Heart right ventricle (tissue), 16 donors: ENCODE data around the gene NFATC1. TPM values are rescaled to one million over a fixed set of nuclear protein-coding genes. Genes with fewer than 3 reads are reported as not detected.

Source experiments
- ATAC-seq, 8 donors: fragments of 200-7000 bp; cut with Tn5 transposase; one replicate each; pipeline ENCODE4 v1.9.1; 2020; ENCODE audit warnings: mild to moderate bottlenecking in 8 of 8, moderate library complexity in 8 of 8, moderate number of reproducible peaks in 1 of 8
- DNase-seq, 2 donors: peaks; one replicate each; pipeline ENCODE4 v3.0.0-alpha.2; 2020
- H3K27ac ChIP-seq, 10 donors: fragments of 200-600 bp; sonication (generic) in 2 of 10; one replicate each; pipeline versions ENCODE4 v1.5.0 to v1.8.0; 2020 to 2022; ENCODE audit warnings: mild to moderate bottlenecking in 3 of 10
- H3K27me3 ChIP-seq, 7 donors: fragments of 200-600 bp; one replicate each; pipeline ENCODE4 v1.8.0; 2021 to 2022; ENCODE audit warnings: mild to moderate bottlenecking in 2 of 7
- H3K36me3 ChIP-seq, 9 donors: fragments of 200-600 bp; sonication (generic) in 1 of 9; one replicate each; pipeline versions ENCODE4 v1.5.0 to v1.8.0; 2020 to 2022; ENCODE audit warnings: mild to moderate bottlenecking in 2 of 9
- H3K4me1 ChIP-seq, 9 donors: fragments of 200-600 bp; sonication (generic) in 1 of 9; one replicate each; pipeline versions ENCODE4 v1.5.0 to v1.8.0; 2020 to 2022; ENCODE audit warnings: mild to moderate bottlenecking in 4 of 9
- H3K4me3 ChIP-seq, 10 donors: fragments of 200-600 bp; sonication (generic) in 2 of 10; one replicate each; pipeline versions ENCODE4 v1.5.0 to v1.8.0; 2020 to 2022; ENCODE audit warnings: mild to moderate bottlenecking in 7 of 10, moderate library complexity in 2 of 10
- H3K9me3 ChIP-seq, 11 donors: fragments of 200-600 bp in 10 of 11; sonication (generic) in 2 of 11; one replicate each; pipeline versions ENCODE4 v1.5.0 to v1.8.0; 2013 to 2022; ENCODE audit warnings: mild to moderate bottlenecking in 2 of 11, control low read depth in 1 of 11, moderate library complexity in 1 of 11
- WGBS, 2 donors: extraction: QIAGEN DNeasy Blood & Tissue Kit; methylation state at CpG; one replicate each; pipeline ENCODE4 v1.1.7; 2013; ENCODE audit warnings: inconsistent platforms in 1 of 2; 5-methylcytosine and 5-hydroxymethylcytosine counted together
- intact Hi-C, 10 donors: fragments of 100-400 bp; cut with DNase I; formaldehyde crosslinking; loops; one replicate each; pipeline versions ENCODE4 v1.11.1 to v1.14.2; 2022
- polyA plus RNA-seq, 2 donors: library from polyadenylated mRNA; stranded (reverse); fragments of 200-250 nt; gene quantifications; one replicate each; pipeline ENCODE4 v1.2.3, GENCODE V29; 2013
- total RNA-seq, 10 donors: library from RNA; stranded (reverse); fragmentation: NEBNext Ultra II Directional in 3 of 10; extraction: Animal tissue kit (Norgen Biotek cat#: 25700) in 3 of 10; gene quantifications; one replicate each; pipeline versions ENCODE4 v1.2.1 to v1.2.4, GENCODE V29; 2021 to 2023
- TF ChIP-seq, protein P1 (sequence below), 9 donors: fragments of 200-600 bp; sonication (generic) in 2 of 9; IDR thresholded peaks; one replicate each; pipeline versions ENCODE4 v1.5.0 to v1.8.0; 2021 to 2022; ENCODE audit warnings: antibody characterized with exemption in 9 of 9, mild to moderate bottlenecking in 5 of 9, moderate library complexity in 1 of 9
- donor health status: Arrhythmogenic right ventricular cardiomyopathy.
- donor health status: ischemic (EF 13 %, LVEDD 7.1; RV severe dilation, severe dysfunction).
- donor health status: healthy with polysubstance abuse.
- donor health status: DM: no; HTN: yes; CAD: no.
- donor health status: DM: no; HTN: no; CAD: no.
- donor health status: ischemic (EF 25% LVEDD 6.9; RV normal size, moderate dysfunction).
- donor health status: ischemic (EF 25% LVEDD 5.7; RV mildly dilated, moderate dysfunction).
- donor health status: healthy.
- donor health status: DM: yes; HTN: yes; CAD: no.
- donor health status: Ischemic cardiomyopathy.
- donor health status: ischemic (EF 35%, LVEDD 5.7; RV mildly dilated, moderate dysfunction).
- donor health status: nonischemic (EF 11% LVEDD 7.7; RV severe dilation, severe dysfunction).
- donor health status: DM: yes; HTN: yes; CAD: no.
- donor health status: PGD.
- donor health status: ischemic (EF 29% LVEDD 5.4; RV normal size, mild dysfunction).
- donor health status: nonischemic (EF 23%, LVEDD 6.1; RV moderate dilation, normal function).

Gene NFATC1
- total and polyA plus RNA-seq, 12 donors = 6.3 to 23.8 (median 18.6) TPM

DNA sequence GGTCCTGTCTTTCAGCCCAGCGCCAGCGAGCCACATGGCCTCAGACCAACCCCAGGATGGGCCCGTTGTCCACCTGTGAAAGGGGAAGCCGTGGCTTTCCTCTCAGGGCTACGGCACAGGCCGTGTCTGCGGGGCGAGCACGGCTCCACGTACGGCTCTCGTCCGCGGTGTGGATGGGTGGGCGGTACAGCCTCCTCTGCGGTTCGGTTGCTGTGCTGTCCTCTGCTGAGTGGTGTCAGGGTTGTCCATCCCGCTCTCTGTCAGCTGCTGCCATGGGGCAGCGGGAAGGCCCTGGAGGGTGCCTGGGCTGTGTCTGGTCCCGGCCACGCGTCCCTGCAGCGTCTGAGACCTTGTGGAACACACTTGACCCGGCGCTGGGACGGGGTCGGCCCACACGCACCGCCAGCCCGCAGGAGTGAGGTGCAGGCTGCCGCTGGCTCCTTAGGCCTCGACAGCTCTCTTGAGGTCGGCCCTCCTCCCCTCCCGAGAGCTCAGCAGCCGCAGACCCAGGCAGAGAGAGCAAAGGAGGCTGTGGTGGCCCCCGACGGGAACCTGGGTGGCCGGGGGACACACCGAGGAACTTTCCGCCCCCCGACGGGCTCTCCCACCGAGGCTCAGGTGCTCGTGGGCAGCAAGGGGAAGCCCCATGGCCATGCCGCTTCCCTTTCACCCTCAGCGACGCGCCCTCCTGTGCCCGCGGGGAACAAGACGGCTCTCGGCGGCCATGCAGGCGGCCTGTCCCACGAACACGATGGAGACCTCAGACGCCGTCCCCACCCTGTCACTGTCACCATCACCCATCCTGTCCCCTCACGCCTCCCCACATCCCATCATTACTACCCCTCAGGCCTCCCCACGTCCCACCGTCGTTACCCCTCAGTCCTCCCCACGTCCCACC lies 128.7 kb downstream of the NFATC1 start:
- no peaks in the 10 kb centered on the region for H3K9me3 ChIP-seq
- ATAC-seq (no peak), DNase-seq (no peak)
- TF ChIP-seq, protein P1, sequence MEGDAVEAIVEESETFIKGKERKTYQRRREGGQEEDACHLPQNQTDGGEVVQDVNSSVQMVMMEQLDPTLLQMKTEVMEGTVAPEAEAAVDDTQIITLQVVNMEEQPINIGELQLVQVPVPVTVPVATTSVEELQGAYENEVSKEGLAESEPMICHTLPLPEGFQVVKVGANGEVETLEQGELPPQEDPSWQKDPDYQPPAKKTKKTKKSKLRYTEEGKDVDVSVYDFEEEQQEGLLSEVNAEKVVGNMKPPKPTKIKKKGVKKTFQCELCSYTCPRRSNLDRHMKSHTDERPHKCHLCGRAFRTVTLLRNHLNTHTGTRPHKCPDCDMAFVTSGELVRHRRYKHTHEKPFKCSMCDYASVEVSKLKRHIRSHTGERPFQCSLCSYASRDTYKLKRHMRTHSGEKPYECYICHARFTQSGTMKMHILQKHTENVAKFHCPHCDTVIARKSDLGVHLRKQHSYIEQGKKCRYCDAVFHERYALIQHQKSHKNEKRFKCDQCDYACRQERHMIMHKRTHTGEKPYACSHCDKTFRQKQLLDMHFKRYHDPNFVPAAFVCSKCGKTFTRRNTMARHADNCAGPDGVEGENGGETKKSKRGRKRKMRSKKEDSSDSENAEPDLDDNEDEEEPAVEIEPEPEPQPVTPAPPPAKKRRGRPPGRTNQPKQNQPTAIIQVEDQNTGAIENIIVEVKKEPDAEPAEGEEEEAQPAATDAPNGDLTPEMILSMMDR (IDR thresholded peaks at IDR 0.05) = no peak
- no peaks in the 10 kb centered on the region for H3K27me3 ChIP-seq
- 90 to 94% methylated on average over 59 to 63 of the region's 63 CpGs for WGBS, 2 donors
- intact Hi-C loops = loop anchor here in 9 of 10 donors (5.0 kb wide), 4 partner anchors 67 to 142 kb away; partner anchors contain the start of gene NFATC1 (in 2 of the 9)
- peak overlapping the region in 1 of 10 donors; percentile 31 for H3K4me3 ChIP-seq
- peak overlapping the region in 1 of 10 donors; percentile 85 for H3K27ac ChIP-seq
- H3K36me3 ChIP-seq = peaks cover 0 to 22% (median 0%) of the 10 kb centered on the region in 9 donors
- peaks cover 13 to 35% (median 21%) of the 10 kb centered on the region in 9 donors for H3K4me1 ChIP-seq

GRCh38 chr18:79525556-79526467 lies 130.1 kb downstream of the NFATC1 start:
- intact Hi-C loops = loop anchor here in 9 of 10 donors (2.0 to 5.0 kb wide), 6 partner anchors 19 to 145 kb away; partner anchors contain the start of gene NFATC1 (in 2 of the 9)
- H3K27me3 ChIP-seq = peaks cover 0 to under 1% (median 0%) of the 10 kb centered on the region in 7 donors
- ATAC-seq = peak; percentile 73 to 93 (median 82)
- peaks cover 10 to 29% (median 14%) of the 10 kb centered on the region in 9 donors for H3K4me1 ChIP-seq
- H3K36me3 ChIP-seq = peaks cover 0 to 30% (median 0%) of the 10 kb centered on the region in 9 donors
- 63 to 67% methylated on average over 39 of the region's 39 CpGs for WGBS, 2 donors
- H3K9me3 ChIP-seq = no peaks in the 10 kb centered on the region
- TF ChIP-seq, protein P1 (IDR thresholded peaks at IDR 0.05) = no peak
- peak overlapping the region in 5 of 10 donors; percentile 10 to 22 (median 15) for H3K27ac ChIP-seq
- peak; percentile 53 to 78 for DNase-seq
- H3K4me3 ChIP-seq = no peak overlapping the region

- Histone ChIP-seq H3K27me3 (peaks cover 0 to 10% (median 0%) of the 10 kb centered on the region in 7 donors), H3K4me3 (no peak overlapping the region), H3K9me3 (no peaks in the 10 kb centered on the region), H3K27ac (peak overlapping the region in 5 of 10 donors; percentile 10 to 22 (median 15)), H3K36me3 (peaks cover 0 to 30% (median 0%) of the 10 kb centered on the region in 9 donors), H3K4me1 (peaks cover 10 to 29% (median 14%) of the 10 kb centered on the region in 9 donors)
- TF ChIP-seq, protein P1 (IDR thresholded peaks at IDR 0.05) = no peak
- ATAC-seq = peak; percentile 27 to 77 (median 66)
- 65 to 69% methylated on average over 44 of the region's 44 CpGs for WGBS, 2 donors
- DNase-seq = peak; percentile 34 to 53
- intact Hi-C loops = loop anchor here in 9 of 10 donors (2.0 to 5.0 kb wide), 6 partner anchors 20 to 146 kb away; partner anchors contain the start of gene NFATC1 (in 2 of the 9)
Observed at GRCh38 chr18:79526468-79527460, 131.0 kb downstream of the NFATC1 start.
